ENCODE data around the gene AP5B1. TPM values are rescaled to one million over a fixed set of nuclear protein-coding genes. Genes with fewer than 3 reads are reported as not detected.
A peak's percentile ranks its signal among the peaks of the same experiment; 100 is the strongest.
"Not testable (repeated sequence)": the region's sequence is repeated elsewhere in the genome, so short reads cannot be mapped to it uniquely, and the experiment has no call there.

AP5B1 gene
- polyA plus RNA-seq, 4 donors, result 6.9 to 17.3 (median 9.1) TPM

DNA sequence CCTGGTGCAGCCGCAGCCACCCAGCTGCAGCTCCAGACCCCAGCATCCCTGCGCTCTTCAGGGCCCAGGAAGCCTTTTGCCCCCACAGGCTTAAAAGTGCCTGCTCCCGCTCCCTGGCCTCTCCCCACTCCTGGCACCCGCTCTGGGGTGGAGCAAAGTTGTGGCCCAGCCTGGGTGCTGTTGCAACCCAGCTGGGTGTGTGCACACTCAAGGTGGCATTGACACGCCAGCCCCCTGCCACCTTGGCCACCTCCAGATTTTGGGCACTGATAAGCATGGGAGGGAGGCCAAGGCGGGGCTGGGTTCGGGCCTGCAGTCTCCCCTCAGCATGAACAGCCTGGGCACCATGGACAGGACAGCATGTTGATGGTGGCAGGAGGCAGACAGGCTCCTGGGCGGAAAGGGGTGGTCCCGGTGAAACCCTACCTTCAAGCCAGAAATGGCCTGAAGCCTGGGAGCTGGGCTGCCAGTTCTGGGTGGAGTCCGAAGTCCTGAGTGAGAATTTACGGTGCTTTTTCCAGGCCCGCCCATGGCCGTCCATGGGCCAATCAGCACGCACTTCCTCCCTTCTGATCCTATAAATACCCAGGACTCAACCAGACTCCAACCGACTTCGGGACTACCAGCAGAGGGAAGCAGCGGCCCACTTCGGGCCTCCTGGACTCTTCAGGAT, 36.6 kb downstream of the AP5B1 start:
- no peaks in the 10 kb centered on the region for H3K36me3 ChIP-seq (ENCODE audit: control insufficient read depth in 3 of 3, insufficient read depth in 2 of 3, low read depth in 1 of 3, low read length in 3 of 3)
- H3K4me1 ChIP-seq (ENCODE audit: control insufficient read depth in 3 of 3, insufficient read depth in 2 of 3, low read depth in 1 of 3, low read length in 2 of 3), result no peaks in the 10 kb centered on the region
- H3K27me3 ChIP-seq (ENCODE audit: control insufficient read depth in 3 of 3, insufficient read depth in 3 of 3, low read length in 3 of 3), result peaks cover 0 to 8% (median under 1%) of the 10 kb centered on the region in 3 donors
- H3K4me3 ChIP-seq (ENCODE audit: low read depth in 1 of 3, low read length in 3 of 3), result no peak overlapping the region
- FAIRE-seq (no peak), DNase-seq (peak; percentile 35 to 63)
- H3K27ac ChIP-seq (ENCODE audit: low read depth in 1 of 3, low read length in 2 of 3), result no peak overlapping the region
- no peaks in the 10 kb centered on the region for H3K9me3 ChIP-seq (ENCODE audit: control insufficient read depth in 2 of 2, insufficient read depth in 1 of 2, low read depth in 1 of 2, low read length in 1 of 2)
- WGBS, 3 donors, result 50 to 77% (median 55%) methylated on average over 17 to 18 of the region's 18 CpGs

DNA sequence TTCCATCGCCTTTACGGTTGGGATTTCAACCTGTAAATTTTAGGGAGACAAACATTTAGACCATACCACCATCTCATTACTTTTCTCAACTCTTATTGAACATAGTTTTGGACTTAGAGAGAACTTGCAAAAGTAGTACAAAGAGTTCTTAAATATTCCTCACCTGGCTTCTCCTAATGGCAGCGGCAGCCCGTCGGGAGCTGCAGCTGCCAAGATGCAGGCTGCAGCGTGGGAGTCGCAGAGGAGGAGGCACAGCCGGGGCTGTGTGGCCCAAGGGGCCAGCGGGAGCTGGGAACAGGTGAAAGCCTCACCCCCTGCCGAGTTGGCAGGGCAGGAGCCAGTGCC, 37.1 kb downstream of the AP5B1 start:
- no peaks in the 10 kb centered on the region for H3K9me3 ChIP-seq (ENCODE audit: control insufficient read depth in 2 of 2, insufficient read depth in 1 of 2, low read depth in 1 of 2, low read length in 1 of 2)
- FAIRE-seq (no peak), DNase-seq (no peak)
- H3K36me3 ChIP-seq (ENCODE audit: control insufficient read depth in 3 of 3, insufficient read depth in 2 of 3, low read depth in 1 of 3, low read length in 3 of 3), result no peaks in the 10 kb centered on the region
- 56 to 86% (median 58%) methylated on average over 10 of the region's 10 CpGs for WGBS, 3 donors
- peaks cover 0 to 8% (median 0%) of the 10 kb centered on the region in 3 donors for H3K27me3 ChIP-seq (ENCODE audit: control insufficient read depth in 3 of 3, insufficient read depth in 3 of 3, low read length in 3 of 3)
- no peaks in the 10 kb centered on the region for H3K4me1 ChIP-seq (ENCODE audit: control insufficient read depth in 3 of 3, insufficient read depth in 2 of 3, low read depth in 1 of 3, low read length in 2 of 3)
- no peak overlapping the region for H3K4me3 ChIP-seq (ENCODE audit: low read depth in 1 of 3, low read length in 3 of 3)
- no peak overlapping the region for H3K27ac ChIP-seq (ENCODE audit: low read depth in 1 of 3, low read length in 2 of 3)

DNA sequence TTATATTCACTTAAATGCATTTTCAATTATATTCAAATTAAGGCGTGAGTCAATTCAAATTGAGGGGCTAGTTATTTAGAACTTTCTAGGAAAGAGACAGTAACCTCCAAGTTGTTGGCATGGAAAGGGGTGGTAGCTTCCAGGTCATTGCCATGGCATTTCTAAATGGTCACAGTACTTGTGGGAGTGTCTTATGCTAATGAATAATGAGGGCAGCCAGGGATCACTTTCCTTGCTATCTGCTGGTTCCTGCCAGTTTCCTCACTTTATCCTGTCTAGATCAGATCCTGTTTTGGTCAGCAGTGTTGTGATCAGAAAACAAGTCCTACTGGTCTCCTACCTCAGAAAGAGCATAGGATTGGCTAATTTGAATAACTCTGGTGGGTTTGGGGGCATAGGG, 38.4 kb downstream of the AP5B1 start:
- H3K4me3 ChIP-seq (ENCODE audit: low read depth in 1 of 3, low read length in 3 of 3), result no peak overlapping the region
- 83 to 93% (median 89%) methylated on average over 1 of the region's 1 CpG for WGBS, 3 donors
- peaks cover 0 to 11% (median 3%) of the 10 kb centered on the region in 3 donors for H3K27me3 ChIP-seq (ENCODE audit: control insufficient read depth in 3 of 3, insufficient read depth in 3 of 3, low read length in 3 of 3)
- H3K4me1 ChIP-seq (ENCODE audit: control insufficient read depth in 3 of 3, insufficient read depth in 2 of 3, low read depth in 1 of 3, low read length in 2 of 3), result no peaks in the 10 kb centered on the region
- no peak overlapping the region for H3K27ac ChIP-seq (ENCODE audit: low read depth in 1 of 3, low read length in 2 of 3)
- DNase-seq, result no peak
- no peak for FAIRE-seq
- no peaks in the 10 kb centered on the region for H3K36me3 ChIP-seq (ENCODE audit: control insufficient read depth in 3 of 3, insufficient read depth in 2 of 3, low read depth in 1 of 3, low read length in 3 of 3)
- H3K9me3 ChIP-seq (ENCODE audit: control insufficient read depth in 2 of 2, insufficient read depth in 1 of 2, low read depth in 1 of 2, low read length in 1 of 2), result no peaks in the 10 kb centered on the region

DNA sequence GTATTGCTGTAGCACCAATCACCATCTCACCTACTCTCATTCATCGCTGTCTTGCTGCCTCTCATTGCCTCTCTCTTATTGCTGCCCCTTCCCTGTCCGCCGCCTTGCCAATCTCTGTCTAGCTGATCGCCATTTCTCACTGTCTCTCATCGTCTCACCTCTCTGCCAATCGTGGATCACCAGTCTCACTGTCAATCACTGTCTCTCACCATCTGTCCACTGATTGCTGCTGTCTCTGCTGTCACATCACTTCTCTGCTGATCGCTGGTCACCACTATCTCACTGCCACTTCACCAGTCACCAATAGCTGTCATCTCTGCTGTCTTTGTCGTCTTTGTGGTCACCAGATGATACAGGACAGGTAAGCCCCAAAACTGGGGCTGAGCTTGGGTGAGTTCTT, 39.6 kb downstream of the AP5B1 start:
- H3K27ac ChIP-seq (ENCODE audit: low read depth in 1 of 3, low read length in 2 of 3), result no peak overlapping the region
- H3K36me3 ChIP-seq (ENCODE audit: control insufficient read depth in 3 of 3, insufficient read depth in 2 of 3, low read depth in 1 of 3, low read length in 3 of 3), result no peaks in the 10 kb centered on the region
- no peak overlapping the region for H3K4me3 ChIP-seq (ENCODE audit: low read depth in 1 of 3, low read length in 3 of 3)
- H3K27me3 ChIP-seq (ENCODE audit: control insufficient read depth in 3 of 3, insufficient read depth in 3 of 3, low read length in 3 of 3), result peaks cover 0 to 11% (median 3%) of the 10 kb centered on the region in 3 donors
- WGBS, 3 donors, result 77 to 82% (median 78%) methylated on average over 8 of the region's 8 CpGs
- no peaks in the 10 kb centered on the region for H3K4me1 ChIP-seq (ENCODE audit: control insufficient read depth in 3 of 3, insufficient read depth in 2 of 3, low read depth in 1 of 3, low read length in 2 of 3)
- DNase-seq, result no peak
- peaks cover 0 to 2% of the 10 kb centered on the region in 2 donors for H3K9me3 ChIP-seq (ENCODE audit: control insufficient read depth in 2 of 2, insufficient read depth in 1 of 2, low read depth in 1 of 2, low read length in 1 of 2)
- FAIRE-seq, result no peak

DNA sequence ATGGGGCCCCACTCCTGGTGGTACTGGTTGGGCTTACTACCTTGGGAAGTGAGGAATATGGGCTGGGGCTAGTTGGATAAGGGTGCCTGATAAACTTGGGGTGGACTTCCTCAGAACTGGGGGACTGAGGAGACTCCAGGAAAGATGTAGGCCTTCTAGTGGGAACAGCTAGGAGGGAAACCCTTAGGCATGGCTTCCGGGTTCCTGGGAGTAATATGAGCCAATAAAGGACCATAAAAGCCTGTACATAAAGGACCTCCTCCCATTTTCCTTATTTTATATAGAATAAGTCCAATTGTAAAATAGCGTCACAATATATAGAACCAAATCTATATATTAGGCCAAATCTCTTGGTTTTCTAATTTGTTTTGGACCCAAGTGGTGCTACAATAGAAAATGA, 41.8 kb downstream of the AP5B1 start:
- peaks cover 0 to 11% (median 3%) of the 10 kb centered on the region in 3 donors for H3K27me3 ChIP-seq (ENCODE audit: control insufficient read depth in 3 of 3, insufficient read depth in 3 of 3, low read length in 3 of 3)
- DNase-seq (no peak), FAIRE-seq (no peak)
- H3K36me3 ChIP-seq (ENCODE audit: control insufficient read depth in 3 of 3, insufficient read depth in 2 of 3, low read depth in 1 of 3, low read length in 3 of 3), result no peaks in the 10 kb centered on the region
- peaks cover 0 to 2% of the 10 kb centered on the region in 2 donors for H3K9me3 ChIP-seq (ENCODE audit: control insufficient read depth in 2 of 2, insufficient read depth in 1 of 2, low read depth in 1 of 2, low read length in 1 of 2)
- no peak overlapping the region for H3K27ac ChIP-seq (ENCODE audit: low read depth in 1 of 3, low read length in 2 of 3)
- 72 to 91% (median 77%) methylated on average over 2 of the region's 2 CpGs for WGBS, 3 donors
- H3K4me3 ChIP-seq (ENCODE audit: low read depth in 1 of 3, low read length in 3 of 3), result no peak overlapping the region
- no peaks in the 10 kb centered on the region for H3K4me1 ChIP-seq (ENCODE audit: control insufficient read depth in 3 of 3, insufficient read depth in 2 of 3, low read depth in 1 of 3, low read length in 2 of 3)

DNA sequence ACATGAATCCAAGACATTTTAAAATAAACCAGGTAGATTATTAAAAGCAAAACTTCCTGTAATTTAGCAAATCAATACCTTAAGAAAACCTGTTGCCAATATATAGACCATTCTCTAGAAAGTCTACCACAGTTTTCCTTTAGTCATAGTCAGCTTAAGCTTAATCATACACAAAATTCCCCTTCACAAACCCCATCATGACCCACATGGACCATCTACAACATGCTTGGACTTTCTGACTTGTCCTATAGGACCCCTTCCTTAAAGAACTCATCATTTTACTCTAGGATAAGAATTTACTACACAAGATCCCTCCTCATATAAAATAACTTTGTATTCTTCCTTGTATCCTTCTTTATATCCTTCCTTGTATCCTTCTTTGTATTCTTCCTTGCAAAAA, 44.0 kb downstream of the AP5B1 start:
- Histone ChIP-seq H3K36me3 (ENCODE audit: control insufficient read depth in 3 of 3, insufficient read depth in 2 of 3, low read depth in 1 of 3, low read length in 3 of 3) (no peaks in the 10 kb centered on the region), H3K27me3 (ENCODE audit: control insufficient read depth in 3 of 3, insufficient read depth in 3 of 3, low read length in 3 of 3) (peaks cover 0 to 11% (median 3%) of the 10 kb centered on the region in 3 donors), H3K9me3 (ENCODE audit: control insufficient read depth in 2 of 2, insufficient read depth in 1 of 2, low read depth in 1 of 2, low read length in 1 of 2) (peaks cover 0 to 6% of the 10 kb centered on the region in 2 donors), H3K4me1 (ENCODE audit: control insufficient read depth in 3 of 3, insufficient read depth in 2 of 3, low read depth in 1 of 3, low read length in 2 of 3) (no peaks in the 10 kb centered on the region), H3K4me3 (ENCODE audit: low read depth in 1 of 3, low read length in 3 of 3) (no peak overlapping the region), H3K27ac (ENCODE audit: low read depth in 1 of 3, low read length in 2 of 3) (no peak overlapping the region)
- FAIRE-seq (no peak), DNase-seq (no peak)

DNA sequence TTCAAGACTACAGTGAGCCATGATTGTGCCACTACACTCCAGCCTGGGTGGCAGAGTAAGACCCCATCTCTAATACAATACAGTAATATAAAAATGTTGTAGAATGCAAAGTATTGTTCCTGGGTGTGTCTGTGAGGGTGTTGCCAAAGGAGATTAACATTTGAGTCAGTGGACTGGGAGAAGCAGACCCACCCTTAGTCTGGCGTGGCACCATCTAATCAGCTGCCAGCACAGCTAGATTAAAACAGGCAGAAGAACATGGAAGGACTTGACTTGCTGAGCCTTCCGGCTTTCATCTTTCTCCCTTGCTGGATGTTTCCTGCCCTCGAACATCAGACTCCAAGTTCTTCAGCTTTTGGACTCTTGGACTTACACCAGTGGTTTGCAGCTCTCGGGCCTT, 45.7 kb downstream of the AP5B1 start:
- not testable (repeated sequence) for H3K36me3 ChIP-seq (ENCODE audit: control insufficient read depth in 3 of 3, insufficient read depth in 2 of 3, low read depth in 1 of 3, low read length in 3 of 3); H3K9me3 ChIP-seq (ENCODE audit: control insufficient read depth in 2 of 2, insufficient read depth in 1 of 2, low read depth in 1 of 2, low read length in 1 of 2); DNase-seq; FAIRE-seq; H3K4me3 ChIP-seq (ENCODE audit: low read depth in 1 of 3, low read length in 3 of 3); H3K27ac ChIP-seq (ENCODE audit: low read depth in 1 of 3, low read length in 2 of 3); H3K4me1 ChIP-seq (ENCODE audit: control insufficient read depth in 3 of 3, insufficient read depth in 2 of 3, low read depth in 1 of 3, low read length in 2 of 3); H3K27me3 ChIP-seq (ENCODE audit: control insufficient read depth in 3 of 3, insufficient read depth in 3 of 3, low read length in 3 of 3)
- 45 to 71% (median 54%) methylated on average over 4 of the region's 4 CpGs for WGBS, 3 donors

DNA sequence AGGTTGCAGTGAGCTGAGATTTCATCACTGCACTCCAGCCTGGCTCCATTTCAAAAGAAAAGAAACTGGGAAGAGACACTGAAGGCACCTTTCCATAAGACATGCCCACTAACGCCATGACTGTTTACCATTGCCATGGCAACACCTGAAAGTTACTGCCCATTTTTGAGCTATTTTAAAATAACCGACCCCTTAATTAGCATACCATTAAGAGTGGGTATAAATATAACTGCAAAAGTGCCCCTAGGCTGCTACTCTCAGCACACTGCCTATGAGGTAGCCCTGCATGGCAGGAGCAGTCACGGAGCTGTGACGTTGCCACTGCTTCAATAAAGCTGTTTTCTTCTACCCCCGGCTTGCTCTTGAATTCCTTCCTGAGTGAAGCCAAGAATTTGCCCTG, 50.3 kb downstream of the AP5B1 start:
- no peaks in the 10 kb centered on the region for H3K4me1 ChIP-seq (ENCODE audit: control insufficient read depth in 3 of 3, insufficient read depth in 2 of 3, low read depth in 1 of 3, low read length in 2 of 3)
- FAIRE-seq (no peak), DNase-seq (no peak)
- peaks cover 0 to 4% of the 10 kb centered on the region in 2 donors for H3K9me3 ChIP-seq (ENCODE audit: control insufficient read depth in 2 of 2, insufficient read depth in 1 of 2, low read depth in 1 of 2, low read length in 1 of 2)
- no peak overlapping the region for H3K4me3 ChIP-seq (ENCODE audit: low read depth in 1 of 3, low read length in 3 of 3)
- no peak overlapping the region for H3K27ac ChIP-seq (ENCODE audit: low read depth in 1 of 3, low read length in 2 of 3)
- 63 to 71% (median 63%) methylated on average over 5 of the region's 5 CpGs for WGBS, 3 donors
- H3K36me3 ChIP-seq (ENCODE audit: control insufficient read depth in 3 of 3, insufficient read depth in 2 of 3, low read depth in 1 of 3, low read length in 3 of 3), result no peaks in the 10 kb centered on the region
- H3K27me3 ChIP-seq (ENCODE audit: control insufficient read depth in 3 of 3, insufficient read depth in 3 of 3, low read length in 3 of 3), result no peaks in the 10 kb centered on the region

DNA sequence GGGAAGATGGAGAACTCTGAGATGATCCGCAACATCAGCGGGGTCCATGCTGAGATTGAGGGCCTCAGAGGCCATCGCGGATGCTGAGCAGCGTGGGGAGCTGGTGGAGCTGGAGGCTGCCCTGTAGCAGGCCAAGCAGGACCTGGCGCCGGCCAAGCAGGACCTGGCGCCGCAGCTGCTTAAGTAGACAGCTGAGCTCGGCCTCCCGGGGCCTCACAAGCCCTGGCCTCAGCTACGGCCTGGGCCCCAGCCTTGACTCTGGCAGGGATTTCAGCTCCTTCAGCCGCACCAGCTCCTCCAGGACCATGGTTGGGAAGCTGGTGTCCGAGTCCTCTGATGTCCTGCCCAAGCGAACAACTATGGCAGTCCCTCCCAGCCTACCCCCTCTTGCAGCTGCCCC, 52.9 kb downstream of the AP5B1 start:
- Histone ChIP-seq H3K9me3 (ENCODE audit: control insufficient read depth in 2 of 2, insufficient read depth in 1 of 2, low read depth in 1 of 2, low read length in 1 of 2) (no peaks in the 10 kb centered on the region), H3K4me1 (ENCODE audit: control insufficient read depth in 3 of 3, insufficient read depth in 2 of 3, low read depth in 1 of 3, low read length in 2 of 3) (no peaks in the 10 kb centered on the region), H3K4me3 (ENCODE audit: low read depth in 1 of 3, low read length in 3 of 3) (no peak overlapping the region), H3K27ac (ENCODE audit: low read depth in 1 of 3, low read length in 2 of 3) (no peak overlapping the region), H3K27me3 (ENCODE audit: control insufficient read depth in 3 of 3, insufficient read depth in 3 of 3, low read length in 3 of 3) (no peaks in the 10 kb centered on the region), H3K36me3 (ENCODE audit: control insufficient read depth in 3 of 3, insufficient read depth in 2 of 3, low read depth in 1 of 3, low read length in 3 of 3) (no peaks in the 10 kb centered on the region)
- no peak for DNase-seq
- FAIRE-seq, result no peak
- WGBS, 3 donors, result 82 to 92% (median 90%) methylated on average over 14 to 15 of the region's 15 CpGs

All from small intestine (tissue), 7 donors.